Measurements from ENCODE around the gene PACRG.
"Not testable (repeated sequence)": the region's sequence is repeated elsewhere in the genome, so short reads cannot be mapped to it uniquely, and the experiment has no call there.

The PACRG gene

DNA sequence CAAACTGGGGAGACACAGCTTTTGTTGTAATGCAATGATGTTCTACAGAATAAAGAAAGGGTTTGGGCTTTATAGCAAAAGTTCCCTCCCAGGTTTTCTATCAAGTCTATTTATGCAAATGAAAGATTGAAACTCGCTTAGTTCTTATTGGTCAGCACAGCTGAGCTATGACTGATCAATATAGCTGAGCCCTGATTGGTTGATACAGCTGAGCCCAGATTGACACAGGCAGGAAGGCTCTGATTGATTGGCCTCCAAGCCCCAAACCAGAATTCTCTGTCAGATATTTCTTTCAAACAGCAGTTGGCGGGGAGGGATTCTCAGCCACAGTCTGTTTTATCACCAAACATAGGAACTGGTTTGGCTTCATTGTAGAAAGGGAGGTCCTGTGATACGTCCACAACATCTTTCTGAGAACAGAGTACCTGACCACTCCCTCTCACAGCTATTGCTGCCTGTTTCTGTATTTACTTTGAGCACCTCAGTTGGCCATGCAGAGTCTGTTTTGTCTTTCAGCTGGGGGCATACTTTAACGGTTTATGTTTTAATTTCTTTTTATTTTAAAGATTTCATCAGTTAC is 223.5 kb downstream of the PACRG start:
- no peak for DNase-seq

DNA sequence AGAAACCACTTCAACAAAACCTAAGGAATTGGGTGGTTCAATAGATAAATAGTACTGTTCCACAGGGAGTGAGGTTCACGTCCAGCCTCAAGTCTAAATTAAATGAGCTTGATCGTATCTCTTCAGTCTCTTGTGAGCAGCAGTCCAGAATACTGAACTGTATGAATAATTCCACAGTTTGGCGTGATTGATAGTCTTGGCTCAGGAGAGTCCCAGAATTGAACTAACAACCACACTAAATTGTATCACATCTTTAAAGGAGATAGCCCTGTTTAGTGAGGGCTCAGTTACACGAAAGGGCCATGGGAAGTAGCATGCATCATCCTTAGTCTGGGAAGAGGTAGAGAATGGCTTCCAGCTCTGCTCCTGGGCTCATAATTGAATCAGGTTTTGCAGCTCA is 224.6 kb downstream of the PACRG start:
- no peak for DNase-seq

- no peak for DNase-seq
These were observed 229.3 kb downstream of the PACRG start for GRCh38 chr6:162957062-162957461.

DNA sequence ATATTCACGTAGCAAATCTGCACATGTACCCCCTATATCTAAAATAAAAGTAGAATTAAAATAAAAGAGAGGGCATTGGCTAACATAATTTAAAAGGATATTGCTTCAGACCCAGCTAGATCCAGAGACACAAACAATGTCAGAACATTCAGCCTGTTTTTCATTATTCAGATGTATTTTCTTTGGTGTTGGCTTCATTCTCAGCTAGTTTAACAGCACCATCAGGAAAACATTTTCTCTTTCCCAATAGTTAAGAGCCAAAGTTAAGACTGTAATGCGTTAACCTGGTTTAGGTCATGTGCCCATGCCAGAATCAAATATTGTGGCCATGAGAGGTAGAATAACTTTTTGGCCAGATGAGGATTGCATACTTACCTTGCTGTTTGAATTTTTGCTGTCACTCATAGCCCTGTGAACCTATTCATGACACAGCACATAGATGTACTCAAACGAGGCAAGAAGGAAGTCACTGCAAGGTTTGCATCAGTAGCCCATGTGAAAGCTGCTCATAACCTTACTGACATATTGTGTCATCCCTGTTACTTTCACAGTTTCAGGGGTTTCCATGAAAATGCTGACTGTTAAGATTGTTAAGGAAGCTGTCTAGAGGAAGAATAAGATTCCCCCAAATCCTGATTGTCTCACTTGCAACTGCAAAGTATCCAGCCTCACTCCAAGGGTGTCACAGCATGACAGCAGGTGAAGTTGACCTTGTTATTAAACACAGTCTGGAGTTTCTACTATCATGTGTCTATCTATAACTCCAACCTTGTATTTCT is 233.1 kb downstream of the PACRG start:
- DNase-seq, result no peak

DNA sequence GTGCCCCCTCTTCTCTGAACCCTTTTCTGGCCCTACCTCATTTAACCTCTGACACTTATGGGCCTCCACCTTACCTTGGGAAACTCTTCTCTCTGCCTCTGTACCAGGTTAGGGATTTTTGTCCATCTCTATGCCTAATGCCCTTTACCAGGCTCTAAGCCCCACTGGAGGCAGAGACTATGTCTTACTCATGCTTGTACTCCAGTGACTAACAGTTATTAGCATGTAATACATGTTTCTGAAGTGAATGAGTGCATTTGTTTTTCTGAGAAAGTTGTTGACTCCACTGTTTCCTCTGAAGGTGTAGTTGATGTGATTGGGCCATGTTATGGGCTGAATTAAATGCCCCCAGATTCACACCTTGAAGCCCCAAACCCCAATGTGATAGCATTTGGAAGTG is 234.3 kb downstream of the PACRG start:
- DNase-seq, result no peak

DNA sequence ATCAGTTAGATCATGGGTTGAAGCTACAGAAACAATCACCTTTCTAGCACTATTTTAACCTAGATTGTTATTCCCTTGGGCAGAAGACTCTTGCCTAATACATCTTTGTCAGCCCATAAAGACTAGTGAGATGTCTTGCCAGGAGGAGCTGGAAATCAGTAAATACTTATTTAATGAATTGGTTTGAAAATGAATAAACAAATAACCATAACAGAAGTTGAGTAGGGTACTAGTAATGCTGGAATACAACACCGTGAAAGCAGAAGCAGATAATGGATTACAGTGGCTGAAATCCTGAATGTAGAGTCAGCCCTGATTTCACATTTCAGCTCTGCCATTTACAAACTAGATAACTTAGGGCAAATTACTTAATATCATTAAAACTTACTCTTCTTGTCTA is 236.1 kb downstream of the PACRG start:
- no peak for DNase-seq

GRCh38 chr6:162964488-162965140 is 236.8 kb downstream of the PACRG start:
- DNase-seq, result no peak

DNA sequence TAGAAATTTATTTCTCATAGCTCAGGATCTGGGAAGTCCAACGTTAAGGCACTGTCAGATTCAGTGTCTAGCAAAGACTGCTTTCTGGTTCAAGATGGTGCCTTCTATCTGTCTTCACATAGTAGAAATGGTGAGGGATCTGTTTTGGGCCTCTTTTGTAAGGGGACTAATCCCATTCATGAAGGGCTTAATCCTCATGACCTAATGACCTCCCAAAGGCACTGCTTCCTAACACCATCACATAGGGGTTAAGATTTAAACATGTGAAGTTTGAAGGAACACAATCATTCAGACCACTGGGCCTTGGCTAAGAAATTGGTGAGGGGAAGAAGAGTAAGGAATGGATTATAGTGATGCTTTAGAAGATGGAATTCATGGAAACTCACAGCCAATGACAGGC is 237.6 kb downstream of the PACRG start:
- no peak for DNase-seq

DNA sequence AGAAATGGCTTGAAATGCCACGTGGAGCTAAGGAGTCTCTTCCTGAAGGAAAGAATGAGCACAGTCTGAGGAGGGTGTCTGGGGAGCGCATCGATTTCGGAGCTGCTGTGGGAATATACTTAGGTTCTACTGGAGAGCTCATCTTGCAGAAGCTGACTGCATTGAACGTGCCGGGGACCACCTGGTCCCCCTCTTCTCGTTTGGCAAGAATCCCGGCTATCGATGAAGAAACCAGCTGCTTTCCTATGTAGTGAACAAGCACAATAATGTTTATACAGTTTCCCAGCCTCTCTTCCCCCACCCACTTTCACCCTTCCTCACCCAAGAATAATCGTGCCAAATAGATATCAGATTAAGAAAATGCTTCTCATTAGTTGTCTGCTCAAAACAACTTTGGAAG is 242.5 kb downstream of the PACRG start:
- no peak for DNase-seq

- no peak for DNase-seq
These were observed 243.6 kb downstream of the PACRG start for GRCh38 chr6:162971356-162971755.

DNA sequence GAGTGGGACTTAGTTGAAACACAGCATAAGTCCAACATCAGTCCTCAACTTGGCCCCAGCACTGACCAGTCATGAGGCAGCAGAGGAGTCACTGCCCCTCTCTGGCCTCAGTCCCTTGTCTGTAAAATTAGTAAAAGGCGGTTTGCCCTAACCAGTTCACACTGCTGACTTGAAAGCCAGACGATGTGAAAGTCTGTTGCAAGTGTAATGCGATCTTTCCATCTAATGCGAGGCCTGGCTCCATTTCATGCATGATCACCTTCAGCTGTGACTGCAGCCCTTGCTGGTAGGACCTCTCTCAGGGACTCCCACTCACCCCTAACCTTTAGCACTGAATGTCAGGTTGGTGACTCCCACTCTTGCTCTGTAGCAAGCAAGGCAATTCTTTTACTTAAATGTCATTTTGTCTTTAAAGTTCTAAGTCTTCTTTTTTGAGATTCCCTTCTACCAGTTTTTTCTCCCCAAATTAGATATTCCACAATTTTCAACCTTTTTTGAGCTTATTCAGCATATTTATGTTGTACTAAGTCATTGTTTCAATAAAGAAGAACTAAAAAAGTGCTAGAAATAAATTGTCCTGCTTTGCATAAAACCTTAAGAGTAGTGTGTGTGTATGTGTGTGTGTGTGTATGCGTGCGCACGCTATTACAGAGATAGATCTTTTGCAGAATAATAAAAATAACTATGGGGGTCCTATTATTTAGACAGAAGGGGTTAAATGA is 245.5 kb downstream of the PACRG start:
- no peak for DNase-seq

- no peak for DNase-seq
These were observed 246.2 kb downstream of the PACRG start for GRCh38 chr6:162973980-162974379.

DNA sequence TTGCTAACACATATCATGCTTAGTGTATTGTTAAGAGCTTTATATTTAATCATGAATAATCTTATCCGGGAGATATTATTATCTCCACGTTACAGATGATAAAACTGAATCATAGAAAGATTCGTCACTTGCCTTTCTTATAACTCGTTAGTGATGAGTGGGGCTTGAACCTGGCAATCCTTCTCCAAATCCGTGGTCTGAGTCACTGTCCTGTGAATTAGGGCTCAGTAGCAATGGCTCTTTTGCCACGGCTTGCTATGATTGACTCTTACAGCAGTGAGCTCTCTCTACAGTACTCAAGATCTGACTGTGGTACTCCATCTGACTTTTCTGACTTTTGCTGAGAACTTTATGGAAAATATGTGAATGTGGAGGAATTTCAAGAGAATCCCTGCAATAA is 246.9 kb downstream of the PACRG start:
- DNase-seq, result no peak

GRCh38 chr6:162976141-162976540 is 248.4 kb downstream of the PACRG start:
- no peak for DNase-seq

- DNase-seq, result not testable (repeated sequence)
These were observed 255.5 kb downstream of the PACRG start for GRCh38 chr6:162983234-162983633.

GRCh38 chr6:162998777-162999176 is 271.0 kb downstream of the PACRG start:
- DNase-seq, result no peak

- no peak for DNase-seq
These were observed 272.0 kb downstream of the PACRG start for GRCh38 chr6:162999575-163000285.

DNA sequence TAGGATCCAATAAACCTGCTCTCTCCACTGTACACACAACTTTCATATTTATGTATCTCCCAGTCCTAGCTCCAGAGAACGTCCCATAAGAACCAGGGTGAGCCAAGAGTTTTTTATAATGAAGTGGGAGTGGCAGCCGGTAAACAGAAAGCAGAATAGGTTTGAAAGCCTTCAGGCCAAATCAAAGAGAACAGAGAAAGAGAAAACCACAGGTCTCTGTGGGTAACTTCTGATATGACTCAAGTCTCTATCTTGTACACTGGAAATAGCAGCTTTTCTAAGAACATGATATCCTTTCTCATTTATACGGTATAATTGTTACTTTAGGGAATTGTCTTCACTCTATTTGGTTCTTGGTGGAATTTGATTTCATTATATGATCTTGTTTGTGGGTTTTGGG is 273.6 kb downstream of the PACRG start:
- DNase-seq, result no peak

- DNase-seq, result no peak
These were observed 280.4 kb downstream of the PACRG start for GRCh38 chr6:163008186-163008585.

GRCh38 chr6:163008626-163009025 is 280.9 kb downstream of the PACRG start:
- no peak for DNase-seq

DNA sequence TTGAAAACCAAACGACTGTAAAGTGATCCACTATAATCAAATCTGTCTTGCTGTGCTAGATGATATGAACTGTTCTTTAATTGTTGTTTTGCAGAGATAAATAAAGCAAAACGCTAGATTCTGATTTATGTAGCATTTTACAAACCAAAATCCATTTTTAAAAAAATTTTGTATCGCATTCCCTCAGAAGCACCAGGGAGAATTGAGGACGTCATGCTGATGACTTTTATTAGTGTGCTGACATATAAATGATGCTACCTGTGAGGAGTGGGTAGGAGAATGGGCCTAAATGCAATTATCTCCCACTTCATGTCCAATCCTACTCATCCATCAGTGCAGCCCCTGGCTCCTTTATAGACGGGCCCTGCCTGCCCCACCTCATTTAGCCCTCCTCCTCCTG is 282.4 kb downstream of the PACRG start:
- DNase-seq, result no peak

GRCh38 chr6:163014736-163015135 is 287.0 kb downstream of the PACRG start:
- DNase-seq, result no peak

DNA sequence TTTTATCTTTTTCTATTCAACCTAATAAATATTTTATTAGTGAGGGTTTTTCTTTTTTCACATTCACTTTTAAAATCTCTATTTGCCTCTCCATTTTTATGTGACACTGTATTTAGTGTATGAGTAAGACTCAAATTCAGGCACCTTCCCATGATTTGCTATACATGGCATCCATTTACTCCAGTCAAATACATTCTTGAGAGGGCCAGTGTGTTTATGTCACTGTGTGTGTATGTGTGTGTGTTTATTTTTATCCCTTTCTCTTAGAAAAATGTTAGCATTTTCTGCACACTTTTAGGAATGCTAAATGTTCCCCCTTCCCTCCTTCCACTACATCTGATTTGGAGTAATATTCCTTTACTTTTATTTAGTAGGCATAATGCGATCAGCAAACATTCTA is 290.0 kb downstream of the PACRG start:
- no peak for DNase-seq
